Choroid plexus epithelial cell (primary cell): ENCODE measurements around the gene SCAPER.

Experiments
- DNase-seq: peaks from one replicate; pipeline ENCODE4 v3.0.0-alpha.2; 2010; ENCODE audit warnings: low read depth
- H3K4me3 ChIP-seq: 2 replicates; pipeline ENCODE4 v1.5.1; 2011; ENCODE audit warnings: low read depth, mild to moderate bottlenecking, control low read depth, low read length, moderate library complexity
- CTCF ChIP-seq: conservative IDR thresholded peaks from 2 replicates; pipeline ENCODE4 v1.5.1; 2011; ENCODE audit warnings: low read depth, mild to moderate bottlenecking, control low read depth, inconsistent platforms, low read length, moderate library complexity

SCAPER gene

GRCh38 chr15:76342058-76342381 lies 563.1 kb downstream of the SCAPER start:
- no peak overlapping the region for H3K4me3 ChIP-seq
- no peak for TF ChIP-seq CTCF
- DNase-seq, result no peak

- no peak overlapping the region for H3K4me3 ChIP-seq
- TF ChIP-seq CTCF, result no peak
- no peak for DNase-seq
Observed at GRCh38 chr15:76341366-76342057, 563.6 kb downstream of the SCAPER start.

- no peak for TF ChIP-seq CTCF
- no peak overlapping the region for H3K4me3 ChIP-seq
- DNase-seq, result no peak
Observed at GRCh38 chr15:76340803-76341365, 564.3 kb downstream of the SCAPER start.

- no peak for TF ChIP-seq CTCF
- DNase-seq, result no peak
- no peak overlapping the region for H3K4me3 ChIP-seq
Observed at GRCh38 chr15:76340198-76340802, 564.8 kb downstream of the SCAPER start.

DNA sequence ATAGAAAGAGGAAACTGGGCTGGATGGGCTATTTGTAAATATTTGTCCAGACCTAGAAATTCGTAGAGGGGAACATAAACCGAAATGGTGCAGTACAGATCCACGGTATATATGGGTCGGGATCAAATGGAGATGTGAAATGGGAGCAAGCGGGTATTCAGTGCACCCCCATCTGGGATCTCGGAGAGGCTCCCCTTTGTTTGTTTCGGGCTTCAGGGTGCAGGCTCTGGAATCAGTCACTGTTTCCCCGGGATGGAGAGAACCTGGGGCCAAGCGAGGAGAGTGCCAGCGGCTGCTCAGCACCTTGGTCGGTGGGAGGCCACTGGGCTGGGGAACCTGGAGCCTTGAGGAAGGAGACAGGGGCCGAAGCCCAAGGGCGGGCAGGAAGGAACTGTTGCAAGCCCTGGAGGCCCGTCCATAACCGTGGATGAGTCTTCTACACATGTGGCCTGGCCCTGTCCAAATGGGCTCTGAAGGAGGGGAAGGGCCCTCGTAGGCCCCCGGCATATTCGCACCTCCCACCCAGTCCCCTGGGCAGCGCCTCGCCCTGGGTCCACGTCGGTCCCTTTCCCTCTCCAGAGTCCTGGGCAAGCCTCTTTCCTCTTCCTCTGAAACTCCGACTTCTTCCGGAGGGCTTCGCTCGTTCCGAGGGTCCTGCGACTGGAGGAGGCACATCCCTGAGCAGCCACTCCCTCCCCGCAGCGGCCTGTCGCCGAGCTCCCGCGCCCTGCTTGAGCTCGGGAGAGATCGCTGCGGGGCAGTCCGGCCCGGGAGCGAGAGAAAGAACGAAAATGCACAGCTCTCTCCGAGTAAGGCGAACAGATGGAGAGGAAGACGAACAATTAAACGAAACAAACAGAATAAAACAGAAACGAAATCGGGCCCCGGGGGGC lies 565.6 kb downstream of the SCAPER start:
- TF ChIP-seq CTCF, result no peak
- no peak overlapping the region for H3K4me3 ChIP-seq
- peak; percentile 38 for DNase-seq

GRCh38 chr15:76338486-76339304 lies 566.4 kb downstream of the SCAPER start:
- no peak overlapping the region for H3K4me3 ChIP-seq
- no peak for TF ChIP-seq CTCF
- no peak for DNase-seq
